Neuronal stem cell (in vitro differentiated cells): ENCODE results near the gene LYST.

ENCODE experiments used
- DNase-seq: peaks from one replicate; pipeline ENCODE4 v3.0.0-alpha.2; 2013; ENCODE audit warnings: low spot score
- H2AFZ ChIP-seq: one replicate; pipeline ENCODE4 v1.6.1; 2013; ENCODE audit warnings: mild to moderate bottlenecking, low read length, inconsistent platforms
- H2AK5ac ChIP-seq: 2 replicates; pipeline ENCODE4 v1.6.1; 2013; ENCODE audit warnings: low read depth, mild to moderate bottlenecking, inconsistent platforms, low read length, moderate library complexity, mixed read lengths
- H2BK120ac ChIP-seq: 2 replicates; pipeline ENCODE4 v1.6.1; 2013; ENCODE audit warnings: low read depth, mild to moderate bottlenecking, inconsistent platforms, low read length, moderate library complexity, mixed read lengths
- H2BK12ac ChIP-seq: one replicate; pipeline ENCODE4 v1.6.1; 2013; ENCODE audit warnings: low read length, inconsistent platforms
- H2BK15ac ChIP-seq: 2 replicates; pipeline ENCODE4 v1.6.1; 2013; ENCODE audit warnings: mild to moderate bottlenecking, low read length, inconsistent platforms, mixed read lengths
- H2BK5ac ChIP-seq: one replicate; pipeline ENCODE4 v1.6.1; 2013; ENCODE audit warnings: inconsistent platforms, mild to moderate bottlenecking, low read length, moderate library complexity
- H3K14ac ChIP-seq: one replicate; pipeline ENCODE4 v1.6.1; 2013; ENCODE audit warnings: low read length, inconsistent platforms
- H3K18ac ChIP-seq: 2 replicates; pipeline ENCODE4 v1.6.1; 2013; ENCODE audit warnings: low read length, inconsistent platforms
- H3K23ac ChIP-seq: 2 replicates; pipeline ENCODE4 v1.6.1; 2013; ENCODE audit warnings: low read depth, mild to moderate bottlenecking, mixed read lengths, low read length, inconsistent platforms; ENCODE audit not compliant: poor library complexity
- H3K27ac ChIP-seq: replicated peaks from 3 replicates; pipeline ENCODE4 v1.5.1; 2013; ENCODE audit warnings: low read length, inconsistent platforms
- H3K27me3 ChIP-seq, 3 experiments: 2 replicates each; pipeline ENCODE4 v1.6.1; 2013; ENCODE audit warnings: low read length in 3 of 3, mild to moderate bottlenecking in 2 of 3, inconsistent platforms in 1 of 3, low read depth in 1 of 3, mixed read lengths in 1 of 3, moderate library complexity in 1 of 3; ENCODE audit not compliant: control insufficient read depth in 3 of 3, insufficient read depth in 3 of 3
- H3K36me3 ChIP-seq, 2 donors: replicated peaks in 1 of 2; 2 replicates each; pipeline ENCODE4 v1.6.1; 2013; ENCODE audit warnings: low read length in 2 of 2; ENCODE audit not compliant: control insufficient read depth in 2 of 2, insufficient read depth in 2 of 2
- H3K4ac ChIP-seq: 2 replicates; pipeline ENCODE4 v1.6.1; 2013; ENCODE audit warnings: inconsistent platforms, mild to moderate bottlenecking, low read length, moderate library complexity
- H3K4me1 ChIP-seq, 2 donors: 1 replicate in 1 of 2; 2 replicates in 1 of 2; pipeline ENCODE4 v1.6.1; 2013; ENCODE audit warnings: low read length in 2 of 2, low read depth in 1 of 2; ENCODE audit not compliant: control insufficient read depth in 2 of 2, insufficient read depth in 1 of 2
- H3K4me2 ChIP-seq: one replicate; pipeline ENCODE4 v1.6.1; 2013; ENCODE audit warnings: mild to moderate bottlenecking, low read length, inconsistent platforms; ENCODE audit not compliant: insufficient read depth, poor library complexity, severe bottlenecking
- H3K4me3 ChIP-seq, 2 donors: 2 replicates each; pipeline ENCODE4 v1.5.1; 2013; ENCODE audit warnings: low read length in 2 of 2, mild to moderate bottlenecking in 2 of 2, inconsistent platforms in 1 of 2, moderate library complexity in 1 of 2
- H3K79me1 ChIP-seq: one replicate; pipeline ENCODE4 v1.6.1; 2013; ENCODE audit warnings: low read depth, mild to moderate bottlenecking, inconsistent platforms, low read length, moderate library complexity
- H3K9ac ChIP-seq: one replicate; pipeline ENCODE4 v1.6.1; 2013; ENCODE audit warnings: mild to moderate bottlenecking, low read depth, low read length, inconsistent platforms; ENCODE audit not compliant: poor library complexity
- H3K9me3 ChIP-seq, 2 donors: replicated peaks in 1 of 2; 2 replicates each; pipeline versions ENCODE3 to v1.6.1; 2013; ENCODE audit warnings: low read length in 2 of 2, mild to moderate bottlenecking in 2 of 2, inconsistent platforms in 1 of 2, low read depth in 1 of 2, mixed read lengths in 1 of 2, moderate library complexity in 1 of 2; ENCODE audit not compliant: control insufficient read depth in 2 of 2, insufficient read depth in 1 of 2
- H4K8ac ChIP-seq: one replicate; pipeline ENCODE4 v1.6.1; 2013; ENCODE audit warnings: low read depth, mild to moderate bottlenecking, inconsistent platforms, low read length, moderate library complexity
- H4K91ac ChIP-seq: one replicate; pipeline ENCODE4 v1.6.1; 2013; ENCODE audit warnings: low read length, low read depth, mild to moderate bottlenecking, inconsistent platforms; ENCODE audit not compliant: poor library complexity
- whole genome bisulfite sequencing, 2 donors: extraction: QIAGEN DNeasy Blood & Tissue Kit; methylation state at CpG; one replicate each; pipeline ENCODE4 v1.1.7; 2013; ENCODE audit warnings: missing lambda C conversion rate in 2 of 2, mixed read lengths in 1 of 2; ENCODE audit not compliant: insufficient read length in 2 of 2, insufficient replicate concordance in 1 of 2; ENCODE audit errors: extremely low coverage in 2 of 2; 5-methylcytosine and 5-hydroxymethylcytosine counted together

The LYST gene

GRCh38 chr1:235663628-235664027 lies 203.1 kb downstream of the LYST start:
- H2BK15ac ChIP-seq: no peak overlapping the region
- WGBS, 2 donors: no CpG with 5 or more reads among the region's 4 CpGs
- H3K9me3 ChIP-seq: no peaks in the 10 kb centered on the region
- no peak overlapping the region for H3K27ac ChIP-seq
- H3K14ac ChIP-seq: no peak overlapping the region
- no peak overlapping the region for H2BK5ac ChIP-seq
- no peak overlapping the region for H3K4ac ChIP-seq
- H2BK12ac ChIP-seq: no peak overlapping the region
- no peaks in the 10 kb centered on the region for H3K79me1 ChIP-seq
- no peak overlapping the region for H2BK120ac ChIP-seq
- no peak overlapping the region for H4K91ac ChIP-seq
- H3K18ac ChIP-seq: no peak overlapping the region
- no peak overlapping the region for H4K8ac ChIP-seq
- no peak overlapping the region for H2AK5ac ChIP-seq
- no peaks in the 10 kb centered on the region for H3K4me1 ChIP-seq
- no peak overlapping the region for H3K23ac ChIP-seq
- H3K9ac ChIP-seq: no peak overlapping the region
- DNase-seq: no peak
- H3K4me3 ChIP-seq: no peak overlapping the region
- no peaks in the 10 kb centered on the region for H3K36me3 ChIP-seq
- H3K27me3 ChIP-seq: no peaks in the 10 kb centered on the region
- no peak overlapping the region for H3K4me2 ChIP-seq
- no peak overlapping the region for H2AFZ ChIP-seq

- no peak overlapping the region for H2AK5ac ChIP-seq
- H2BK12ac ChIP-seq: no peak overlapping the region
- no peak overlapping the region for H3K18ac ChIP-seq
Measured at GRCh38 chr1:235661568-235661967, 205.1 kb downstream of the LYST start.

GRCh38 chr1:235659186-235659771 lies 207.4 kb downstream of the LYST start:
- Histone ChIP-seq H3K9me3 (no peaks in the 10 kb centered on the region), H3K36me3 (no peaks in the 10 kb centered on the region), H3K27me3 (no peaks in the 10 kb centered on the region), H2AFZ (no peak overlapping the region), H4K91ac (no peak overlapping the region), H2AK5ac (no peak overlapping the region), H2BK120ac (no peak overlapping the region), H3K9ac (no peak overlapping the region), H3K23ac (no peak overlapping the region), H3K4ac (no peak overlapping the region), H2BK5ac (no peak overlapping the region), H3K4me1 (peaks cover 0 to 3% of the 10 kb centered on the region in 2 donors), H2BK15ac (no peak overlapping the region), H3K79me1 (no peaks in the 10 kb centered on the region), H3K18ac (no peak overlapping the region), H3K4me2 (no peak overlapping the region), H4K8ac (no peak overlapping the region), H3K27ac (no peak overlapping the region), H3K14ac (no peak overlapping the region), H2BK12ac (no peak overlapping the region), H3K4me3 (no peak overlapping the region)
- no peak for DNase-seq
- no CpG with 5 or more reads among the region's 14 CpGs for WGBS, 2 donors

More at GRCh38 chr1:235661568-235661967, 205.1 kb downstream of the LYST start:
- H3K79me1 ChIP-seq: no peaks in the 10 kb centered on the region
- no peak overlapping the region for H4K91ac ChIP-seq
- H3K4ac ChIP-seq: no peak overlapping the region
- H3K23ac ChIP-seq: no peak overlapping the region
- H4K8ac ChIP-seq: no peak overlapping the region
- no peak overlapping the region for H3K14ac ChIP-seq
- H3K4me2 ChIP-seq: no peak overlapping the region
- no peak overlapping the region for H3K27ac ChIP-seq
- no peak overlapping the region for H2BK15ac ChIP-seq
- H3K27me3 ChIP-seq: no peaks in the 10 kb centered on the region
- DNase-seq: no peak
- no peaks in the 10 kb centered on the region for H3K36me3 ChIP-seq
- no peak overlapping the region for H2BK5ac ChIP-seq
- no peak overlapping the region for H2AFZ ChIP-seq
- no peaks in the 10 kb centered on the region for H3K9me3 ChIP-seq
- no CpG with 5 or more reads among the region's 2 CpGs for WGBS, 2 donors
- no peak overlapping the region for H3K9ac ChIP-seq
- no peak overlapping the region for H3K4me3 ChIP-seq
- no peak overlapping the region for H2BK120ac ChIP-seq
- H3K4me1 ChIP-seq: peaks cover 0 to 3% of the 10 kb centered on the region in 2 donors

GRCh38 chr1:235657747-235658526 lies 208.8 kb downstream of the LYST start:
- no peaks in the 10 kb centered on the region for H3K27me3 ChIP-seq
- H3K23ac ChIP-seq: no peak overlapping the region
- no peaks in the 10 kb centered on the region for H3K79me1 ChIP-seq
- H3K36me3 ChIP-seq: no peaks in the 10 kb centered on the region
- no peak overlapping the region for H3K14ac ChIP-seq
- H3K4ac ChIP-seq: no peak overlapping the region
- H4K8ac ChIP-seq: no peak overlapping the region
- H2BK120ac ChIP-seq: no peak overlapping the region
- no peak overlapping the region for H2BK5ac ChIP-seq
- no peak overlapping the region for H3K27ac ChIP-seq
- H2BK15ac ChIP-seq: no peak overlapping the region
- H4K91ac ChIP-seq: no peak overlapping the region
- H3K9ac ChIP-seq: no peak overlapping the region
- H2BK12ac ChIP-seq: no peak overlapping the region
- H3K18ac ChIP-seq: no peak overlapping the region
- no peak overlapping the region for H3K4me2 ChIP-seq
- no peak overlapping the region for H3K4me3 ChIP-seq
- no CpG with 5 or more reads among the region's 5 CpGs for WGBS, 2 donors
- H2AK5ac ChIP-seq: no peak overlapping the region
- no peak for DNase-seq
- peaks cover 0 to 4% of the 10 kb centered on the region in 2 donors for H3K9me3 ChIP-seq
- H3K4me1 ChIP-seq: peaks cover 0 to 3% of the 10 kb centered on the region in 2 donors
- H2AFZ ChIP-seq: no peak overlapping the region
